Heart left ventricle (tissue), 13 donors: ENCODE data around the gene KRTAP5-9.
"Not testable (repeated sequence)": the region's sequence is repeated elsewhere in the genome, so short reads cannot be mapped to it uniquely, and the experiment has no call there.

Experiments used
- CTCF ChIP-seq, 12 donors: fragments of 200-600 bp; sonication (generic) in 4 of 12; IDR thresholded peaks; one replicate each; pipeline versions ENCODE4 v1.5.0 to v1.8.0; 2018 to 2022; ENCODE audit warnings: antibody characterized with exemption in 12 of 12, mild to moderate bottlenecking in 5 of 12
- POLR2A ChIP-seq, 2 donors: fragments of 450-650 bp; IDR thresholded peaks; one replicate each; pipeline ENCODE4 v1.6.1; 2017; ENCODE audit warnings: antibody characterized with exemption in 2 of 2, mild to moderate bottlenecking in 2 of 2, moderate library complexity in 2 of 2
- donor health status: ischemic (EF 13 %, LVEDD 7.1; RV severe dilation, severe dysfunction).
- donor health status: DM: no; HTN: yes; CAD: no.
- donor health status: DM: no; HTN: no; CAD: no.
- donor health status: ischemic (EF 25% LVEDD 6.9; RV normal size, moderate dysfunction).
- donor health status: ischemic (EF 25% LVEDD 5.7; RV mildly dilated, moderate dysfunction).
- donor health status: ischemic (EF 35%, LVEDD 5.7; RV mildly dilated, moderate dysfunction).
- donor health status: nonischemic (EF 11% LVEDD 7.7; RV severe dilation, severe dysfunction).
- donor health status: DM: yes; HTN: yes; CAD: no.
- donor health status: PGD.
- donor health status: ischemic (EF 29% LVEDD 5.4; RV normal size, mild dysfunction).
- donor health status: nonischemic (EF 23%, LVEDD 6.1; RV moderate dilation, normal function).

GRCh38 chr11:71571101-71571850 is 23.1 kb downstream of the KRTAP5-9 start:
- TF ChIP-seq CTCF, POLR2A (IDR thresholded peaks at IDR 0.05): not testable (repeated sequence)
